Activated CD8-positive, alpha-beta T cell treated with anti-CD3 and anti-CD28 coated beads for 36 hours (primary cell): ENCODE measurements around the gene TP53RK. TPM values are rescaled to one million over a fixed set of nuclear protein-coding genes. Genes with fewer than 3 reads are reported as not detected.
A peak's percentile ranks its signal among the peaks of the same experiment; 100 is the strongest.

ENCODE experiments used
- ATAC-seq: fragments of 200-7000 bp; cut with Tn5 transposase; one replicate; pipeline ENCODE4 v1.10.0; 2021; ENCODE audit warnings: mild to moderate bottlenecking, moderate library complexity
- CTCF ChIA-PET: fragments of 350-600 bp; sonication (Branson Sonifier 250); formaldehyde crosslinking; loops from one replicate; lab custom pipeline; 2021; ENCODE audit warnings: antibody characterized with exemption; lab: Charles Lee
- POLR2A ChIA-PET: fragments of 350-600 bp; sonication (Branson Sonifier 250); formaldehyde crosslinking; loops from one replicate; lab custom pipeline; 2021; ENCODE audit warnings: antibody characterized with exemption; lab: Charles Lee
- DNase-seq: peaks from one replicate; pipeline ENCODE4 v3.0.0-alpha.2; 2020
- H3K27ac Mint-ChIP-seq: one replicate; pipeline ENCODE4 v1.8.0; 2021; ENCODE audit warnings: mild to moderate bottlenecking, mixed read lengths
- H3K27me3 Mint-ChIP-seq: one replicate; pipeline ENCODE4 v1.8.0; 2021; ENCODE audit warnings: mixed read lengths
- H3K36me3 Mint-ChIP-seq: one replicate; pipeline ENCODE4 v1.8.0; 2021; ENCODE audit warnings: low read depth, mixed read lengths
- H3K4me1 Mint-ChIP-seq: one replicate; pipeline ENCODE4 v1.8.0; 2021; ENCODE audit warnings: low read depth, mixed read lengths
- H3K4me3 Mint-ChIP-seq: one replicate; pipeline ENCODE4 v1.8.0; 2021; ENCODE audit warnings: mild to moderate bottlenecking, moderate library complexity, mixed read lengths
- H3K9me3 Mint-ChIP-seq: one replicate; pipeline ENCODE4 v1.8.0; 2021; ENCODE audit warnings: mixed read lengths
- CTCF ChIP-seq: fragments of 200-600 bp; IDR thresholded peaks from one replicate; pipeline ENCODE4 v1.8.0; 2022; ENCODE audit warnings: antibody characterized with exemption, mild to moderate bottlenecking
- intact Hi-C: fragments of 100-400 bp; cut with micrococcal nuclease; formaldehyde crosslinking; loops from one replicate; pipeline ENCODE4 v1.10.0; 2022
- total RNA-seq, 2 experiments: library from RNA; stranded (reverse); gene quantifications; one replicate each; pipeline ENCODE4 v1.2.3, GENCODE V29; 2021

TP53RK gene
- total RNA-seq, 2 experiments from 2014 or later = 12.2 to 13.6 TPM

DNA sequence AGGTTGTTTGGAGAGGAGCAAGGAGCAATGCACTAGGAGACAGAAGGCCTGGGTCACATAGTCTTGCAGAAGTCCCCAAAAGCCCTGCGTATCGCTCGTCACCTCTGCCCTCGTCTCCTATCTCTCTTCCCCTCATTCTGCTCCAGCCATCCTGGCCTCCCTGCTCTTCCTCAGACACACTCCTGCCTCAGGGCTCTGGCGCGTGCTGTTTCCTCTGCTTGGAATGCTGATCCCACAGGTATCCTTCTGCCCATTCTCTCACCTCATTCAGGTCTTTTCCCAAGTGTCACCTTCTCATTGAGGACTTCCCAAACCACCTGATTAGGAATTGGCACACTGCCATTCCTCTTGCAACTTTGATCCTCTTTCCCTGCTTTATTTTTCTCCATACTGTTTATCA lies 11.2 kb upstream of the TP53RK start:
- Mint-ChIP-seq H3K27me3 (peaks cover 19% of the 10 kb centered on the region), H3K9me3 (no peaks in the 10 kb centered on the region), H3K36me3 (no peaks in the 10 kb centered on the region), H3K4me3 (no peak overlapping the region), H3K27ac (no peak overlapping the region), H3K4me1 (no peaks in the 10 kb centered on the region)
- TF ChIP-seq CTCF = no peak
- DNase-seq (no peak), ATAC-seq (no peak)
- ChIA-PET POLR2A (interaction anchor here (1.4 kb wide), 1 partner anchor 18 kb away, joined by 3 read pairs; no protein-coding TSS in a partner anchor), CTCF (interaction anchor here (1.2 kb wide), 1 partner anchor 20 kb away, joined by 3 read pairs; no protein-coding TSS in a partner anchor)
- intact Hi-C loops = no loop called here

GRCh38 chr20:46699651-46700359 lies 10.6 kb upstream of the TP53RK start:
- Mint-ChIP-seq H3K36me3 (no peaks in the 10 kb centered on the region), H3K9me3 (no peaks in the 10 kb centered on the region), H3K4me3 (no peak overlapping the region), H3K27ac (no peak overlapping the region), H3K27me3 (peaks cover 19% of the 10 kb centered on the region), H3K4me1 (no peaks in the 10 kb centered on the region)
- TF ChIP-seq CTCF = peak; percentile 55
- intact Hi-C loops = no loop called here
- no peak for ATAC-seq
- POLR2A ChIA-PET = no interaction called here
- CTCF ChIA-PET = interaction anchor here (0.7 to 1.4 kb wide), 3 partner anchors 9 to 20 kb away, joined by 3 to 5 read pairs (median 3); no protein-coding TSS in a partner anchor
- DNase-seq = peak; percentile 35

- CTCF ChIA-PET = interaction anchor here (0.7 to 1.4 kb wide), 2 partner anchors 8 to 16 kb away, joined by 3 to 5 read pairs; no protein-coding TSS in a partner anchor
- Mint-ChIP-seq H3K4me1 (peaks cover 5% of the 10 kb centered on the region), H3K36me3 (no peaks in the 10 kb centered on the region), H3K27me3 (peaks cover 13% of the 10 kb centered on the region), H3K9me3 (no peaks in the 10 kb centered on the region), H3K4me3 (no peak overlapping the region), H3K27ac (no peak overlapping the region)
- intact Hi-C loops = no loop called here
- ATAC-seq (no peak), DNase-seq (no peak)
- POLR2A ChIA-PET = no interaction called here
- TF ChIP-seq CTCF = no peak
Observed at GRCh38 chr20:46698788-46699187, 9.5 kb upstream of the TP53RK start.

- peaks cover 11% of the 10 kb centered on the region for H3K27me3 Mint-ChIP-seq
- no peak for TF ChIP-seq CTCF
- intact Hi-C loops = no loop called here
- no peaks in the 10 kb centered on the region for H3K9me3 Mint-ChIP-seq
- DNase-seq = no peak
- POLR2A ChIA-PET = no interaction called here
- no peak overlapping the region for H3K27ac Mint-ChIP-seq
- CTCF ChIA-PET = interaction anchor here (0.9 to 1.2 kb wide), 2 partner anchors 14 to 17 kb away, joined by 3 to 4 read pairs; no protein-coding TSS in a partner anchor
- no peak for ATAC-seq
- H3K4me3 Mint-ChIP-seq = no peak overlapping the region
- no peaks in the 10 kb centered on the region for H3K36me3 Mint-ChIP-seq
- peaks cover 5% of the 10 kb centered on the region for H3K4me1 Mint-ChIP-seq
Observed at GRCh38 chr20:46696791-46697279, 7.6 kb upstream of the TP53RK start.

DNA sequence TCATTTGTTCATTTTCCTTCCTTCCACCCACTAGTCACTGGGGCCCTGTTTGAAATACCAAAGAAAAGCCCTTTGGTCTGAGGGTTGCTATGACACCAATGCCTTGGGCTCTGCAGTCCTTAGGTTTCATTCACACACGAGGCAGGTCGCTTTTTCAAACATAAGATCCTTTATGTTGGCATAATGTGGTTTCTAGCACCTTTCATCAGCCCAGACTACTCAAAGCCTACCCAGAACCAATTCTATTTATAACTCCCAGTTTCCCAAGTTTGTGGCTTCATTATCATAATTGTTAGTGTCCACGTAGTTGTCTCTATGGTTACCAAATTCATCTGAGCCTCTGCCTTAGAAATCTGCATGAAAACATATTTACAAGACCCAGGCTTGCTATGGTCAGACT lies 6.6 kb upstream of the TP53RK start:
- intact Hi-C loops = no loop called here
- H3K4me3 Mint-ChIP-seq = no peak overlapping the region
- ChIA-PET CTCF (no interaction called here), POLR2A (no interaction called here)
- ATAC-seq = no peak
- peaks cover 9% of the 10 kb centered on the region for H3K27me3 Mint-ChIP-seq
- H3K9me3 Mint-ChIP-seq = no peaks in the 10 kb centered on the region
- no peak for TF ChIP-seq CTCF
- no peak for DNase-seq
- peaks cover 5% of the 10 kb centered on the region for H3K4me1 Mint-ChIP-seq
- no peak overlapping the region for H3K27ac Mint-ChIP-seq
- no peaks in the 10 kb centered on the region for H3K36me3 Mint-ChIP-seq
